ENCODE data around the gene TEX261. TPM values are rescaled to one million over a fixed set of nuclear protein-coding genes. Genes with fewer than 3 reads are reported as not detected.

TEX261 gene
- total and polyA plus RNA-seq, 4 experiments from 2014 or later, result 39.6 to 70.0 (median 52.1) TPM

- intact Hi-C loops (cut with micrococcal nuclease), result loop anchor here (1.0 to 2.0 kb wide), 4 partner anchors 76 to 643 kb away; no protein-coding TSS in a partner anchor
- H3K27me3 Mint-ChIP-seq, result peaks cover 7 to 9% of the 10 kb centered on the region in 2 donors
- H3K4me3 ChIP-seq (ENCODE audit: low read length in 2 of 2), result no peak overlapping the region
- H3K4me1 Mint-ChIP-seq, result peaks cover 8 to 17% (median 13%) of the 10 kb centered on the region in 4 donors
- POLR2A ChIA-PET (ENCODE audit: partially characterized antibody), result no interaction called here
- peaks cover 8% of the 10 kb centered on the region for H3K4me1 ChIP-seq (ENCODE audit: insufficient read depth, low read length)
- H3K36me3 ChIP-seq (ENCODE audit: insufficient read depth, low read length), result no peaks in the 10 kb centered on the region
- peaks cover 5% of the 10 kb centered on the region for H3K27me3 ChIP-seq (ENCODE audit: insufficient read depth, low read length)
- CTCF ChIA-PET (ENCODE audit: partially characterized antibody), result interaction anchor here (0.7 to 3.9 kb wide), 22 partner anchors 9 to 643 kb away, joined by 3 to 77 read pairs (median 4); partner anchors contain the start of gene ZNF638
- H3K9me3 Mint-ChIP-seq, result no peaks in the 10 kb centered on the region
- H3K4me3 Mint-ChIP-seq, result peak overlapping the region; percentile 78 to 92 (median 84)
- no peak for DNase-seq
- H3K27ac ChIP-seq (ENCODE audit: low read depth, low read length), result no peak overlapping the region
- H3K36me3 Mint-ChIP-seq, result no peaks in the 10 kb centered on the region
- no peaks in the 10 kb centered on the region for H3K9me3 ChIP-seq (ENCODE audit: control insufficient read depth in 1 of 2, low read length in 2 of 2)
- no peak overlapping the region for H3K27ac Mint-ChIP-seq
Observed at GRCh38 chr2:70947556-70948184, 47.0 kb downstream of the TEX261 start.

DNA sequence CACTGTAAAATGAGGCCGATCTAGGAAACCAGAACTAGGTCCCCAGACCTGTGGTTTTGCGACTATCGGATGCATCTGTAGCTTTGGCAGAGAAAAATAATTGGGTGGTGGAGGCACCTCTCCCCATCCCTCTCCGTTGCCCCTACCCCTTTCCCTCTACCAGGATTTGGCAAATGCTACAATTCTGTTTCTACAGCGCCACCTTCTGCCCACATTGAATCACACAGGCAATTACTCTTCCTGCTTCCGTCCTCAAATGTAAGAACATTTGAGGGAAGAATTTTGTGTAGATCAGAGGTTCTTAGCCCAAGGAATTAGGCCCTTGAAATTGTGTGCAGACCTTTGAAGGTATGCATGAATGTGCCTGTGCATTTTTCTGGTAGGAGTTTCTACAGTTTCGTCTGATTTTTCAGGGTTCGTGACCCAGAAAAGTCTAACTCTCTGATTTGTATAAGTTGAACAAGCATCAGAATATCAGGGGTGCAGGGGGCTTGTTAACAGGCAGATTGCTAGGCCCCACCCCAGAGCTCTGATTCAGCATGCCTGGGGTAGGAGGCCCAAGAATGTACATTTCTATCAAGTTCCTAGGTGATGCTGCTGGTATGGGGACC is 47.7 kb downstream of the TEX261 start:
- Mint-ChIP-seq H3K36me3 (no peaks in the 10 kb centered on the region), H3K4me3 (peak overlapping the region in 3 of 8 donors; percentile 0 to 70 (median 8)), H3K4me1 (peaks cover 8 to 17% (median 13%) of the 10 kb centered on the region in 4 donors), H3K27me3 (peaks cover 7 to 9% of the 10 kb centered on the region in 2 donors), H3K9me3 (no peaks in the 10 kb centered on the region), H3K27ac (peak overlapping the region in 1 of 7 donors; percentile 26)
- Histone ChIP-seq H3K27ac (ENCODE audit: low read depth, low read length) (no peak overlapping the region), H3K4me1 (ENCODE audit: insufficient read depth, low read length) (peaks cover 8% of the 10 kb centered on the region), H3K4me3 (ENCODE audit: low read length in 2 of 2) (no peak overlapping the region), H3K9me3 (ENCODE audit: control insufficient read depth in 1 of 2, low read length in 2 of 2) (no peaks in the 10 kb centered on the region), H3K27me3 (ENCODE audit: insufficient read depth, low read length) (peaks cover 5% of the 10 kb centered on the region), H3K36me3 (ENCODE audit: insufficient read depth, low read length) (no peaks in the 10 kb centered on the region)
- DNase-seq, result peak in 4 of 5 donors; percentile 30 to 50 (median 44)
- CTCF ChIA-PET (ENCODE audit: partially characterized antibody), result interaction anchor here (0.6 to 3.9 kb wide), 16 partner anchors 8 to 643 kb away, joined by 3 to 77 read pairs (median 8); partner anchors contain the start of genes ATP6V1B1 and ZNF638
- POLR2A ChIA-PET (ENCODE audit: partially characterized antibody), result no interaction called here
- intact Hi-C loops (cut with micrococcal nuclease), result loop anchor here (1.0 to 2.0 kb wide), 3 partner anchors 84 to 643 kb away; no protein-coding TSS in a partner anchor

DNA sequence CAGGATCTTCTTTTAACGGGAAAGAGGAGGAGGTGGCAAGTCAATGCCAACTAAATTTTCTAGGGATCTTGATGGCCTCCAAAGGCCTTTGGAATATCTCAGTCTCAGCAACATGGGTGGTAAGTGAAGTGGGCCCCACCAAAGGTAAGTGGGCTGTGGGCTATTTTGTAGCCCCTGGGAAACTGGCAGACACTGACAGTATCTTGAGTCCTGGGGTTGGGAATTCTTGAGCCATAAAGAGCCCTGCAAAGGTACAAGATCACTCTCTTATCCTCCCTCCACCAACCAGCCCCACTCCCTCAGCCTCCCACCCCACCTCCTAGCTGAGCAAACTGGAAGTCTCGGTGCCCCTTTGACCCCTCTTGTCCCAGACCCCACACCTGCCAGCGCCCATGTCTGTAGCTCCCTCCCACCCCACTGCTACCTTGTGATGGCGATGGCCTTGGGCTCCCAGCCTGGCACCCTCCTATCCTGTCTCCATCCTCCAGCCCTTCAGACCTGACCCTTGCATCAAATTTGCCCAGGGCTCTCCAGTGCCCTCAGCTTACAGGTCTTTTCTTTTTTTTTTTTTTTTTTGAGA is 50.5 kb downstream of the TEX261 start:
- no peak overlapping the region for H3K4me3 ChIP-seq (ENCODE audit: low read length in 2 of 2)
- Mint-ChIP-seq H3K27me3 (peaks cover 10 to 16% of the 10 kb centered on the region in 2 donors), H3K27ac (no peak overlapping the region), H3K4me3 (no peak overlapping the region), H3K36me3 (no peaks in the 10 kb centered on the region), H3K9me3 (no peaks in the 10 kb centered on the region), H3K4me1 (peaks cover 8 to 17% (median 13%) of the 10 kb centered on the region in 4 donors)
- CTCF ChIA-PET (ENCODE audit: partially characterized antibody), result interaction anchor here (0.8 kb wide), 1 partner anchor 32 kb away, joined by 3 read pairs; no protein-coding TSS in a partner anchor
- POLR2A ChIA-PET (ENCODE audit: partially characterized antibody), result no interaction called here
- intact Hi-C loops (cut with micrococcal nuclease), result no loop called here
- DNase-seq, result no peak
- H3K4me1 ChIP-seq (ENCODE audit: insufficient read depth, low read length), result peaks cover 8% of the 10 kb centered on the region
- no peaks in the 10 kb centered on the region for H3K9me3 ChIP-seq (ENCODE audit: control insufficient read depth in 1 of 2, low read length in 2 of 2)
- peaks cover 5% of the 10 kb centered on the region for H3K27me3 ChIP-seq (ENCODE audit: insufficient read depth, low read length)
- H3K27ac ChIP-seq (ENCODE audit: low read depth, low read length), result no peak overlapping the region
- H3K36me3 ChIP-seq (ENCODE audit: insufficient read depth, low read length), result no peaks in the 10 kb centered on the region

- H3K4me3 ChIP-seq (ENCODE audit: low read length in 2 of 2), result no peak overlapping the region
- intact Hi-C loops (cut with micrococcal nuclease), result no loop called here
- ChIA-PET CTCF (ENCODE audit: partially characterized antibody) (interaction anchor here (1.4 kb wide), 1 partner anchor 73 kb away, joined by 3 read pairs; no protein-coding TSS in a partner anchor), POLR2A (ENCODE audit: partially characterized antibody) (no interaction called here)
- Mint-ChIP-seq H3K36me3 (no peaks in the 10 kb centered on the region), H3K27me3 (peaks cover 15 to 18% of the 10 kb centered on the region in 2 donors), H3K27ac (peak overlapping the region in 1 of 7 donors; percentile 32), H3K9me3 (no peaks in the 10 kb centered on the region), H3K4me3 (no peak overlapping the region), H3K4me1 (peaks cover 7 to 15% (median 11%) of the 10 kb centered on the region in 4 donors)
- peaks cover 4% of the 10 kb centered on the region for H3K4me1 ChIP-seq (ENCODE audit: insufficient read depth, low read length)
- no peak overlapping the region for H3K27ac ChIP-seq (ENCODE audit: low read depth, low read length)
- no peaks in the 10 kb centered on the region for H3K36me3 ChIP-seq (ENCODE audit: insufficient read depth, low read length)
- peaks cover 5% of the 10 kb centered on the region for H3K27me3 ChIP-seq (ENCODE audit: insufficient read depth, low read length)
- H3K9me3 ChIP-seq (ENCODE audit: control insufficient read depth in 1 of 2, low read length in 2 of 2), result no peaks in the 10 kb centered on the region
- no peak for DNase-seq
Observed at GRCh38 chr2:70943205-70943871, 51.3 kb downstream of the TEX261 start.

GRCh38 chr2:70942396-70943204 is 52.1 kb downstream of the TEX261 start:
- Histone ChIP-seq H3K27me3 (ENCODE audit: insufficient read depth, low read length) (peaks cover 5% of the 10 kb centered on the region), H3K27ac (ENCODE audit: low read depth, low read length) (no peak overlapping the region), H3K4me3 (ENCODE audit: low read length in 2 of 2) (no peak overlapping the region), H3K36me3 (ENCODE audit: insufficient read depth, low read length) (no peaks in the 10 kb centered on the region), H3K4me1 (ENCODE audit: insufficient read depth, low read length) (no peaks in the 10 kb centered on the region), H3K9me3 (ENCODE audit: control insufficient read depth in 1 of 2, low read length in 2 of 2) (no peaks in the 10 kb centered on the region)
- no peak overlapping the region for H3K27ac Mint-ChIP-seq
- intact Hi-C loops (cut with micrococcal nuclease), result no loop called here
- no peaks in the 10 kb centered on the region for H3K9me3 Mint-ChIP-seq
- DNase-seq, result no peak
- H3K4me3 Mint-ChIP-seq, result no peak overlapping the region
- H3K4me1 Mint-ChIP-seq, result peaks cover 2 to 8% (median 5%) of the 10 kb centered on the region in 4 donors
- no peaks in the 10 kb centered on the region for H3K36me3 Mint-ChIP-seq
- ChIA-PET POLR2A (ENCODE audit: partially characterized antibody) (no interaction called here), CTCF (ENCODE audit: partially characterized antibody) (interaction anchor here (0.5 to 1.4 kb wide), 2 partner anchors 72 to 389 kb away, joined by 3 to 4 read pairs; partner anchors contain the start of gene ZNF638)
- peaks cover 15 to 16% of the 10 kb centered on the region in 2 donors for H3K27me3 Mint-ChIP-seq

GRCh38 chr2:70941701-70942100 is 53.0 kb downstream of the TEX261 start:
- Histone ChIP-seq H3K4me3 (ENCODE audit: low read length in 2 of 2) (no peak overlapping the region), H3K27ac (ENCODE audit: low read depth, low read length) (no peak overlapping the region), H3K36me3 (ENCODE audit: insufficient read depth, low read length) (no peaks in the 10 kb centered on the region), H3K9me3 (ENCODE audit: control insufficient read depth in 1 of 2, low read length in 2 of 2) (no peaks in the 10 kb centered on the region), H3K27me3 (ENCODE audit: insufficient read depth, low read length) (peaks cover 4% of the 10 kb centered on the region), H3K4me1 (ENCODE audit: insufficient read depth, low read length) (no peaks in the 10 kb centered on the region)
- no peaks in the 10 kb centered on the region for H3K36me3 Mint-ChIP-seq
- no peak overlapping the region for H3K4me3 Mint-ChIP-seq
- POLR2A ChIA-PET (ENCODE audit: partially characterized antibody), result no interaction called here
- H3K9me3 Mint-ChIP-seq, result no peaks in the 10 kb centered on the region
- CTCF ChIA-PET (ENCODE audit: partially characterized antibody), result no interaction called here
- H3K27ac Mint-ChIP-seq, result no peak overlapping the region
- DNase-seq, result no peak
- H3K4me1 Mint-ChIP-seq, result peaks cover 0 to 2% (median under 1%) of the 10 kb centered on the region in 4 donors
- peaks cover 11 to 14% of the 10 kb centered on the region in 2 donors for H3K27me3 Mint-ChIP-seq
- intact Hi-C loops (cut with micrococcal nuclease), result no loop called here
